GM18505 (cell line): Measurements from ENCODE around the gene SH2D2A.

Experiments used
- ATAC-seq: cut with Tn5 transposase; IDR thresholded peaks from one replicate; pipeline ENCODE4 v1.9.1; 2021; ENCODE audit not compliant: unreplicated experiment
- POLR2A ChIP-seq: IDR thresholded peaks from 4 replicates; pipeline ENCODE4 v1.6.1; 2011; ENCODE audit warnings: borderline replicate concordance; ENCODE audit not compliant: insufficient read depth, insufficient read length; ENCODE audit errors: extremely low read depth

SH2D2A gene

GRCh38 chr1:156828400-156829124, 11.9 kb upstream of the SH2D2A start:
- no peak for ATAC-seq

GRCh38 chr1:156826630-156827029, 10.0 kb upstream of the SH2D2A start:
- no peak for TF ChIP-seq POLR2A
- no peak for ATAC-seq

More at GRCh38 chr1:156828400-156829124, 11.9 kb upstream of the SH2D2A start:
- no peak for TF ChIP-seq POLR2A

- TF ChIP-seq POLR2A: no peak
- no peak for ATAC-seq
Measured at GRCh38 chr1:156823210-156823790, 6.7 kb upstream of the SH2D2A start.

- TF ChIP-seq POLR2A: no peak
- ATAC-seq: no peak
Measured at GRCh38 chr1:156822680-156823079, 6.0 kb upstream of the SH2D2A start.

- no peak for ATAC-seq
- TF ChIP-seq POLR2A: no peak
Measured at GRCh38 chr1:156821801-156822200, 5.2 kb upstream of the SH2D2A start.

GRCh38 chr1:156815961-156816422, 656 bp downstream of the SH2D2A start:
- no peak for TF ChIP-seq POLR2A
- no peak for ATAC-seq

GRCh38 chr1:156815307-156815826, 1.3 kb downstream of the SH2D2A start:
- no peak for TF ChIP-seq POLR2A
- no peak for ATAC-seq

- no peak for ATAC-seq
- TF ChIP-seq POLR2A: no peak
Measured at GRCh38 chr1:156814571-156815260, 1.9 kb downstream of the SH2D2A start.

- TF ChIP-seq POLR2A: no peak
- ATAC-seq: no peak
Measured at GRCh38 chr1:156813750-156814570, 2.7 kb downstream of the SH2D2A start.

- no peak for ATAC-seq
- TF ChIP-seq POLR2A: no peak
Measured at GRCh38 chr1:156813298-156813697, 3.4 kb downstream of the SH2D2A start.

- ATAC-seq: no peak
- TF ChIP-seq POLR2A: no peak
Measured at GRCh38 chr1:156812293-156812990, 4.2 kb downstream of the SH2D2A start.

GRCh38 chr1:156811168-156811567, 5.5 kb downstream of the SH2D2A start:
- no peak for ATAC-seq
- TF ChIP-seq POLR2A: no peak
